ENCODE data around the gene BTBD2.
A peak's percentile ranks its signal among the peaks of the same experiment; 100 is the strongest.

Gene BTBD2

GRCh38 chr19:2016041-2016807 lies 710 bp upstream of the BTBD2 start:
- TF ChIP-seq SP1 (IDR thresholded peaks at IDR 0.05) (no peak), CTBP1 (IDR thresholded peaks at IDR 0.05; ENCODE audit: borderline replicate concordance) (no peak), ZNF384 (IDR thresholded peaks at IDR 0.05) (no peak), SUZ12 (IDR thresholded peaks at IDR 0.05) (no peak), FOXM1 (IDR thresholded peaks at IDR 0.05; ENCODE audit: borderline replicate concordance) (no peak), NFRKB (IDR thresholded peaks at IDR 0.05) (no peak), LEF1 (IDR thresholded peaks at IDR 0.05; ENCODE audit: borderline replicate concordance) (no peak), PKNOX1 (IDR thresholded peaks at IDR 0.05) (no peak), FOXA1 (IDR thresholded peaks at IDR 0.05) (no peak), ARNT (IDR thresholded peaks at IDR 0.05) (no peak), ELF4 (IDR thresholded peaks at IDR 0.05) (no peak), HDGF (IDR thresholded peaks at IDR 0.05; ENCODE audit: borderline replicate concordance) (no peak), FOXK2 (IDR thresholded peaks at IDR 0.05) (no peak), BHLHE40 (IDR thresholded peaks at IDR 0.05; ENCODE audit: borderline replicate concordance) (no peak), TARDBP (IDR thresholded peaks at IDR 0.05) (no peak), L3MBTL2 (conservative IDR thresholded peaks at IDR 0.05) (no peak)
- ChIA-PET POLR2A (no interaction called here), CTCF (interaction anchor here (0.6 kb wide), 1 partner anchor 269 kb away, joined by 3 read pairs; no protein-coding TSS in a partner anchor)
- DNase-seq (ENCODE audit: extremely low spot score): peak; percentile 68

- POLR2A ChIA-PET: no interaction called here
- CTCF ChIA-PET: no interaction called here
- TF ChIP-seq SUZ12 (IDR thresholded peaks at IDR 0.05) (no peak), ARNT (IDR thresholded peaks at IDR 0.05) (no peak), PKNOX1 (IDR thresholded peaks at IDR 0.05) (no peak), ELF4 (IDR thresholded peaks at IDR 0.05) (no peak), HDGF (IDR thresholded peaks at IDR 0.05; ENCODE audit: borderline replicate concordance) (no peak), FOXA1 (IDR thresholded peaks at IDR 0.05) (no peak), FOXM1 (IDR thresholded peaks at IDR 0.05; ENCODE audit: borderline replicate concordance) (no peak), SP1 (IDR thresholded peaks at IDR 0.05) (no peak)
- no peak for DNase-seq (ENCODE audit: extremely low spot score)
Measured at GRCh38 chr19:2014731-2015607, 545 bp downstream of the BTBD2 start.

- DNase-seq (ENCODE audit: extremely low spot score): no peak
- no peak for TF ChIP-seq FOXK2 (IDR thresholded peaks at IDR 0.05)
- no peak for TF ChIP-seq TARDBP (IDR thresholded peaks at IDR 0.05)
- no peak for TF ChIP-seq HDGF (IDR thresholded peaks at IDR 0.05; ENCODE audit: borderline replicate concordance)
- no peak for TF ChIP-seq NFRKB (IDR thresholded peaks at IDR 0.05)
- TF ChIP-seq FOXM1 (IDR thresholded peaks at IDR 0.05; ENCODE audit: borderline replicate concordance): no peak
- TF ChIP-seq BHLHE40 (IDR thresholded peaks at IDR 0.05; ENCODE audit: borderline replicate concordance): no peak
- TF ChIP-seq CTBP1 (IDR thresholded peaks at IDR 0.05; ENCODE audit: borderline replicate concordance): no peak
- TF ChIP-seq ARNT (IDR thresholded peaks at IDR 0.05): no peak
- TF ChIP-seq LEF1 (IDR thresholded peaks at IDR 0.05; ENCODE audit: borderline replicate concordance): no peak
- TF ChIP-seq SP1 (IDR thresholded peaks at IDR 0.05): no peak
- no peak for TF ChIP-seq PKNOX1 (IDR thresholded peaks at IDR 0.05)
- TF ChIP-seq ELF4 (IDR thresholded peaks at IDR 0.05): no peak
- no peak for TF ChIP-seq L3MBTL2 (conservative IDR thresholded peaks at IDR 0.05)
- no peak for TF ChIP-seq SUZ12 (IDR thresholded peaks at IDR 0.05)
- POLR2A ChIA-PET: no interaction called here
- CTCF ChIA-PET: no interaction called here
Measured at GRCh38 chr19:2014131-2014571, 1.4 kb downstream of the BTBD2 start.

GRCh38 chr19:2013683-2013961 lies 1.9 kb downstream of the BTBD2 start:
- ChIA-PET CTCF (no interaction called here), POLR2A (no interaction called here)
- no peak for DNase-seq (ENCODE audit: extremely low spot score)
- no peak for TF ChIP-seq ARNT (IDR thresholded peaks at IDR 0.05)
- TF ChIP-seq LEF1 (IDR thresholded peaks at IDR 0.05; ENCODE audit: borderline replicate concordance): no peak
- TF ChIP-seq NFRKB (IDR thresholded peaks at IDR 0.05): no peak
- no peak for TF ChIP-seq ZNF384 (IDR thresholded peaks at IDR 0.05)
- TF ChIP-seq FOXA1 (IDR thresholded peaks at IDR 0.05): no peak
- no peak for TF ChIP-seq CTBP1 (IDR thresholded peaks at IDR 0.05; ENCODE audit: borderline replicate concordance)
- TF ChIP-seq L3MBTL2 (conservative IDR thresholded peaks at IDR 0.05): no peak
- no peak for TF ChIP-seq ELF4 (IDR thresholded peaks at IDR 0.05)
- no peak for TF ChIP-seq PKNOX1 (IDR thresholded peaks at IDR 0.05)
- TF ChIP-seq SP1 (IDR thresholded peaks at IDR 0.05): no peak
- no peak for TF ChIP-seq HDGF (IDR thresholded peaks at IDR 0.05; ENCODE audit: borderline replicate concordance)
- TF ChIP-seq FOXK2 (IDR thresholded peaks at IDR 0.05): no peak
- no peak for TF ChIP-seq BHLHE40 (IDR thresholded peaks at IDR 0.05; ENCODE audit: borderline replicate concordance)
- TF ChIP-seq TARDBP (IDR thresholded peaks at IDR 0.05): no peak
- TF ChIP-seq SUZ12 (IDR thresholded peaks at IDR 0.05): no peak
- no peak for TF ChIP-seq FOXM1 (IDR thresholded peaks at IDR 0.05; ENCODE audit: borderline replicate concordance)

Data from HEK293T (cell line).